ENCODE results near the gene PRPSAP2. TPM values are rescaled to one million over a fixed set of nuclear protein-coding genes. Genes with fewer than 3 reads are reported as not detected.

The PRPSAP2 gene
- total RNA-seq, 2 experiments from 2014 or later: 63.0 to 63.7 TPM

DNA sequence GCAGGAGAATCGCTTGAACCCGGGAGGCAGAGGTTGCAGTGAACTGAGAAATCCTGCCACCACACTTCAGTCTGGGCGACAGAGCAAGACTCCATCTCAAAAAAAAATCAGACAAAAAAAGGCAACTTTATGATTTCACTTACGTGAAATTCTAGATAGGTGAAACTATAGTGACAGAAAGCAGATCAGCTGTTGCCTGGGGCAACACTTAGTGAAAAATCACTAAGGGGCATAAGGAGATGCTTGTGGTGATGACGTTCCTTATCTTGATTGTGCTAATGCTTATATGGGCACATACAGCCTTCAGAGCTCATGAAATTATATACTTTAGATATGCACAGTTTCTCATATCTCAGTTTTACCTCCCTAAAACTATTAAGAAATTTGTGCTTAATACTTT is 52.4 kb downstream of the PRPSAP2 start:
- Mint-ChIP-seq H3K27ac (no peak overlapping the region), H3K4me1 (ENCODE audit: low read depth) (peaks cover 6% of the 10 kb centered on the region), H3K27me3 (no peaks in the 10 kb centered on the region), H3K4me3 (no peak overlapping the region), H3K9me3 (no peaks in the 10 kb centered on the region), H3K36me3 (ENCODE audit: low read depth) (peaks cover 35% of the 10 kb centered on the region)
- CTCF ChIA-PET: no interaction called here
- DNase-seq: no peak
- POLR2A ChIA-PET: no interaction called here
- no peak for TF ChIP-seq CTCF (IDR thresholded peaks at IDR 0.05)
- intact Hi-C loops (cut with micrococcal nuclease): no loop called here
- no peak for ATAC-seq

DNA sequence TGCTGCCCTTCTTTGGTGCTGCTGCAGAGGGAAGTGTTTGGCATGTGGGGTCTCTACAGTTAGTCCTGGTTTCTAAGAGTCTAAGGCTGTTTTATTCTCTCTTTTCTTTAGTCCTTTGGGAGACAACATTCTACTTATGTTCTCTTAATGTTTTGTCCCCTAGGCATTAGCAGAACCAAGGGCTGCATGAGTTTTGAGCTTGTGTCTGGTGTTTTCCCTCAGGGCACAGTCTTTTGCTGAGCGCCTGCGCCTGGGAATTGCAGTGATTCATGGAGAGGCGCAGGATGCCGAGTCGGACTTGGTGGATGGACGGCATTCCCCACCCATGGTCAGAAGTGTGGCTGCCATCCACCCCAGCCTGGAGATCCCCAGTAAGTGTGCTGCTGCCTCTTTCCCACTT is 53.0 kb downstream of the PRPSAP2 start:
- DNase-seq (no peak), ATAC-seq (no peak)
- H3K4me3 Mint-ChIP-seq: no peak overlapping the region
- no peak overlapping the region for H3K27ac Mint-ChIP-seq
- intact Hi-C loops (cut with micrococcal nuclease): no loop called here
- no peak for TF ChIP-seq CTCF (IDR thresholded peaks at IDR 0.05)
- ChIA-PET POLR2A (no interaction called here), CTCF (no interaction called here)
- H3K4me1 Mint-ChIP-seq (ENCODE audit: low read depth): peaks cover 5% of the 10 kb centered on the region
- peaks cover 40% of the 10 kb centered on the region for H3K36me3 Mint-ChIP-seq (ENCODE audit: low read depth)
- H3K27me3 Mint-ChIP-seq: no peaks in the 10 kb centered on the region
- no peaks in the 10 kb centered on the region for H3K9me3 Mint-ChIP-seq

DNA sequence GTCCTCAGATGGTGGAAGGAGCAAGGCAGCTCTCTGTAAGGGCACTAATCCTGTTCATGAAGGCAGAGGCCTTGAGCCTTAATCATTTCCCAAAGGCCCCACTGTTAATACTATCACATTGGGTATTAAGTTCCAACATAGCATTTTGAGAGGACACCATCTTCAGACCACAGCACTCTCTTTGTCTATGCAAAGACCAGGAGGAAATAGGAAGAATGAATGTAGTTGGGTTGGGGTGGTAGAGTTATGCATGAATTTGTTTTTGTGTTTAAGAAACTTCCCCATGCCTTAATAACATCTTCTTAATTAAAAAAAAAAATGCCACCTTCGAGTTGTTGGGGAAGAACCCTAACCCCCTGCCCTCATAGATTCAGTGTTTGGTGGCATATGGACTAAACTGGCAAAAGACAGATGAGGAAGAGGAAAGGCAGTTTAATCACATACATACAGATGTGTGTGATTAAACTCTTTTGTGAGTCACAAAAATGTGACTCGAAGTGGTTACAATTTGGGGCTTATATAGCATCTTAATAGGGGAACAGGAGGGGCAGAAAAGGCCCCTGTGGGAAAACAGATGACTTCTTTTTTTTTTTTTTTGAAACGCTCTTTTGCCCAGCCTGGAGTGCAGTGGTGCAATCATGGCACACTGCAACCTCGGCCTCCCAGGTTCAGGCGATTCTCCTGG is 59.0 kb downstream of the PRPSAP2 start:
- peaks cover 45% of the 10 kb centered on the region for H3K4me1 Mint-ChIP-seq (ENCODE audit: low read depth)
- H3K36me3 Mint-ChIP-seq (ENCODE audit: low read depth): peaks cover 59% of the 10 kb centered on the region
- H3K27me3 Mint-ChIP-seq: no peaks in the 10 kb centered on the region
- no peaks in the 10 kb centered on the region for H3K9me3 Mint-ChIP-seq
- intact Hi-C loops (cut with micrococcal nuclease): no loop called here
- DNase-seq: no peak
- POLR2A ChIA-PET: interaction anchor here (0.7 to 1.3 kb wide), 2 partner anchors 14 to 90 kb away, joined by 3 read pairs; no protein-coding TSS in a partner anchor
- no peak overlapping the region for H3K4me3 Mint-ChIP-seq
- CTCF ChIA-PET: interaction anchor here (0.8 kb wide), 1 partner anchor 58 kb away, joined by 3 read pairs; no protein-coding TSS in a partner anchor
- H3K27ac Mint-ChIP-seq: no peak overlapping the region
- no peak for TF ChIP-seq CTCF (IDR thresholded peaks at IDR 0.05)
- no peak for ATAC-seq

GRCh38 chr17:18917506-18918032 is 59.6 kb downstream of the PRPSAP2 start:
- no peak for TF ChIP-seq CTCF (IDR thresholded peaks at IDR 0.05)
- H3K36me3 Mint-ChIP-seq (ENCODE audit: low read depth): peaks cover 55% of the 10 kb centered on the region
- intact Hi-C loops (cut with micrococcal nuclease): no loop called here
- no peak overlapping the region for H3K4me3 Mint-ChIP-seq
- H3K4me1 Mint-ChIP-seq (ENCODE audit: low read depth): peaks cover 50% of the 10 kb centered on the region
- ATAC-seq: no peak
- no peaks in the 10 kb centered on the region for H3K27me3 Mint-ChIP-seq
- peak overlapping the region; percentile 30 for H3K27ac Mint-ChIP-seq
- no peaks in the 10 kb centered on the region for H3K9me3 Mint-ChIP-seq
- no peak for DNase-seq
- ChIA-PET CTCF (interaction anchor here (0.8 kb wide), 1 partner anchor 58 kb away, joined by 3 read pairs; no protein-coding TSS in a partner anchor), POLR2A (interaction anchor here (1.3 kb wide), 1 partner anchor 14 kb away, joined by 3 read pairs; no protein-coding TSS in a partner anchor)

GRCh38 chr17:18919963-18920362 is 62.0 kb downstream of the PRPSAP2 start:
- intact Hi-C loops (cut with micrococcal nuclease): loop anchor here (5.0 kb wide), 1 partner anchor 63 kb away; the partner anchor contains the start of gene PRPSAP2
- ChIA-PET POLR2A (interaction anchor here (1.1 kb wide), 1 partner anchor 11 kb away, joined by 4 read pairs; no protein-coding TSS in a partner anchor), CTCF (no interaction called here)
- H3K9me3 Mint-ChIP-seq: no peaks in the 10 kb centered on the region
- H3K27ac Mint-ChIP-seq: peak overlapping the region; percentile 75
- peaks cover 52% of the 10 kb centered on the region for H3K36me3 Mint-ChIP-seq (ENCODE audit: low read depth)
- peaks cover 57% of the 10 kb centered on the region for H3K4me1 Mint-ChIP-seq (ENCODE audit: low read depth)
- ATAC-seq (no peak), DNase-seq (no peak)
- no peak overlapping the region for H3K4me3 Mint-ChIP-seq
- no peak for TF ChIP-seq CTCF (IDR thresholded peaks at IDR 0.05)
- H3K27me3 Mint-ChIP-seq: no peaks in the 10 kb centered on the region

Data from activated CD8-positive, alpha-beta T cell treated with anti-CD3 and anti-CD28 coated beads for 36 hours (primary cell).